GM21723 (cell line): ENCODE measurements around the gene LIMCH1.
"Not testable (repeated sequence)": the region's sequence is repeated elsewhere in the genome, so short reads cannot be mapped to it uniquely, and the experiment has no call there.

Source experiments
- ATAC-seq: cut with Tn5 transposase; IDR thresholded peaks from one replicate; pipeline ENCODE4 v1.9.1; 2021; ENCODE audit warnings: mild to moderate bottlenecking, moderate library complexity; ENCODE audit not compliant: unreplicated experiment

LIMCH1 gene

DNA sequence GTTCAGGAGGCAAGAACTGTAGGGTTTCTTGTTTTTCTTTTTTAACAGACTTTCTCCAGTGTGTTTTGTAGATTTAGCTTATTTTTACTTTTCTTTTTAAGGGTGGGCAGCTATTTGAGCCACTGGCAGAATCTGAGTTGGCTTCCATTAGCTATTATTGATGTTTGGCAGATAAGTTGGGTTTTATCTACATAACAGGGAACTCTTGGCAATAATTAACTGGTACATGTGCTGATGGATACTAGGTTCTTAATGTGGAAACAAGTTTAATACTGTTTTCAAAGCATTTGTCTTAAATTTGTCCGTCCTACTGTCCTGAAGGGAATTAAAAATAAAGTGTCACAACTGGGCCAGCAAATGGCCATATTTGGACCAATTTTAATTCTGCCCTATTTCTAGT lies 130.1 kb downstream of the LIMCH1 start:
- no peak for ATAC-seq

DNA sequence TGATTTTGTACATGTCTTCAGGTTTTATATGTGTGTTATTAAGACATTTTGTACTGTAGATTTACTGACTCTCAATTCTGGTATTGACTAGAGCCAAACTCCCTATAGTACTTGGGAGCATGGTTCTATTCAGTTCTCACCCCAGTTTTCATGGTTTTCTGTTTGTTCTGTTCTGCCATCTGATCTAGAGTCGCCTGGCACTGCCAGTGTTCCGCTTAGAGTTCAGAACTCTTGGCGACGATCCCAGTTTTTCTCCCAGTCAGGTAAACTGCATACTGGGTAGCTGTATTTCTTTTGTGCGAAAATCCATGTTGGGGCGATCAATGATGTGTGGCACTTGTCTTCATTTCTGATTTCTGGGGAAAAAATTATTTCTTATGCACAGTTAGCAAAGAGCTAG lies 132.6 kb downstream of the LIMCH1 start:
- no peak for ATAC-seq

DNA sequence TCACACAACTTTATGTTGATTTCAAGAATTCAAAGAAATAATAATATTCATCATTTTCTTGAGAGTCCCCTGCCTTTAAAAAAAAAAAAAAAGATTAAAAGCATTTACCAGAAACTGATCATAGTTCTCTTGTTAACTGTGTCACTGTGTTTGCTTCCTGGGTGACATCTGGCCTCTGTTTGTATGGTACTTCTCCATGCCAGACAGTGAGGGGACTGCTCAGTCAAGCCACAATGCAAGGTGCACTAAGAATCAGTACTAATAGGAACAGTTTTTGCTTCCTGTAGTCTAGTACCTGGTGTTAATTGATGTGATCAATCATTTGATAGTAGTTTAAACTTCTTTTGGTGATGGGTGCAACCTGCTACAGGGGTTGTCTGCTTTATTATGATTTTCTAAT lies 133.0 kb downstream of the LIMCH1 start:
- no peak for ATAC-seq

DNA sequence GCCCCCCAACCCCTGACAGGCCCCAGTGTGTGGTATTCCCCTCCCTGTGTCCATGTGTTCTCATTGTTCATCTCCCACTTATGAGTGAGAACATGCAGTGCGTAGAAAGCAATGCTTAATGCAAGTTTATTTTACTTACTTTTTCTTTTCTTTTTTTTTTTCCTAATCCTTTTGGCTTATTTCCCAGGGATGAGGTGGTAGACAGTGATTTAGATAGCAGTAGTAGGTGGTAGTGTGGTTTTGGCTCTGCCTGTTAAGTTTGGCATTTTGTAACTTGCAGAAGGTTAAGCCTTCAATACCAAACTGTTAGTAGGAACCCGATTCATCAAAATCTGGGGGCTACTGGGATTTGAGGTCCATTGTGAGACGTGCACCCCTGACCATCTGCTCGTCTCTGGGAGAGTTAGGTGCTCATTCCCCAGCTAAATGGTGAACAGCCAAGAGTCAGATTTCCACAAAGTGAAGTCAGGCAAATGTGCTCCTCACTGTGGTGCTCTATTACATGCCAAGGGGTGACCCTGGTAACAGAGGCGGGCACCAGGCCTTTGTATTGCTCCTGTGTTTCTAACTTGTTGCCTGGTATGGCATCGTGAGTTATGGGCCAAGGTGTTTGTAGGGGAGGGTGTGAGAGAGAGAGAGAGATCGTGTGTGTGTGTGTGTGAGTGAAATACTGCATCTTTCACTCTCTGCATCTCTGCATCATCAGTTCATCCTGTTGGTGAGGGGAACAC lies 140.3 kb downstream of the LIMCH1 start:
- no peak for ATAC-seq

DNA sequence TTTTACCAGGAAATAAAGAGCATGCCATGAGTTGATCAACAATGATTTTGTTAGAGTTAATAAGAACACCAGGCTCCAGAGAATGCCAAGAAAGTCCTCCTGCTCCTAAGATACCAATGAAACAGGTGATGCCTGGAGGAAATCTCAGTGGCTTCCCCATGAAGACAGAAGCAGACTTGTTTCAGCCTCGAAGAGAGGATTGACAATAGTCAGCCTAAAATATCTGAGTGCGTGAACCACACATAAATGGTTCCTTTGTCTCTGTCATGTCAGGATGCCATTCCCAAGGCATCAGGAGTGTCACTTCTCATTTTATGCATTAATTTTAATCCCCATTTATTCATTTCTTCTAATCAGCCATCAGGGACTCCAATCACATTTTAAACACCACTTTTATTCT lies 141.0 kb downstream of the LIMCH1 start:
- no peak for ATAC-seq

DNA sequence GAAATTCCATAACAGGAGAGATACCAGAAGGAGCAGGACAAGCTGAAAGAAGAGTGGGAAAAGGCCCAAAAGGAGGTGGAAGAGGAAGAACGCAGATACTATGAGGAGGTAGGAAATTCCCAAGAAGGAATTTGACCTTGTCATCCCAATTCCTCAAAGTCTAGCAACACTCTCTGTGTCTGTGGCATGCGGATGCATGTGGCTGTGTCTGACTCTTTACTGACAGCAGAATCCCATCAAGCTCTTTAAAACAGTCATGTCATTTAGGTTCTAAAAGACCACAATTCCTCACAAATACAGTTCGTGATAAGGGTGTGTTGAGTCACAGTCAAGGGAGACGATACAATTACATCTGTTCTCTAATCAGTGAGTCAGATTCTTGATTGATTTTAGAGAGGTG lies 142.0 kb downstream of the LIMCH1 start:
- no peak for ATAC-seq

DNA sequence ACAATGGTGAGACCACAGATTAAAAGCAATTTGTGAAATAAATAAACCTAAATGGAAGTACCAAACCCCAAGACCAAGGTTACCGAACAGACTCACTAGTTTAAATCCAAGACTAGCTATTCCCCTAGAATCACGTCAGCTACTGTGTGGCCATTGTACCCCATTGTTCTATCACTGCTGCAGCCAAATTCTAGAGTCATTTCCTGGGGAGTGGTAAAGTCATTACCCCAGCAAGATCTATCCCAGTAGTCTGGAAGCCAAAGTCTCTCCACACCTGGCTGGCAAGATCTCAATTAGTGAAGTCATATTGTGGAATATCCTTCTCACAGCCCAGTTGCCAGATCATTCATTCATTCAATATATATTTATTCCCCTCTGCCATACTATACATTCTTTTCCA lies 143.1 kb downstream of the LIMCH1 start:
- ATAC-seq: no peak

DNA sequence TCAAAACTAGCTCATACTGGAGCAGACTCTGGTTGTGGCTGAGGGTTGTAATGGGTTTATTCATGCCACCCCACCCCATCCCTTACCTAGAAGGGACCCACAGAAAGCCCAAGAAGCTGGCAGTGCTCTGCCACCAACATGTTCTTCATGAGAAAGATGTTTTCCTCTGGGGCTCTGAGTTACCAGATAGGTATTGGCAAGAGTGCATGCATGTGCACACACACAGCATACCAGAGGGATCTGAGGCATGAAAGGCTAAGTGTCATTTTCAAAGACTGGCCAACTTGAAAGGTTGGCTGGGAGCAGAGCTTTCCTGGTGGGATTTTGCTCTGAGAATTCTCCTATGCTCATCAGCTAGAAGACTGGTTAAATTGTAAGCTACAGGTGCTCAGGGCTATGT lies 145.4 kb downstream of the LIMCH1 start:
- ATAC-seq: no peak

DNA sequence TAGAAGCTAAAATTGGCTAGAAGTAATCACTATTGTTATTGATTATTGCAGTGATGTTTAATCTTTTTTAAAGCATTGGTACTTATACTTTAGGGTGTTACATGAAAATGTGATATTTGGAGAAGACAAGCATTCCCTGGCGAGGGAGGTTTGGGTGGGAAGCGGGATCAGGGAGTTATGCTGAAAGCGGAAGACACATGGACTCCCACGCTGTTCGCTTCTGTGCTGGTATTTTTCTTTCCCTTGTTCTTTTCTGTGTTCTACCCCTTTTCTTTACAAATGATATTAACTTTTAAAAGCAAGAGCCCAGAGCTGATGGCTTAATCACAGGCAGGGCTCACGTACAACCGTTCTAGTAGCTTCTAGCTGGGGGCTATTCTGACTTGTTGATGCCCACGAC lies 148.9 kb downstream of the LIMCH1 start:
- no peak for ATAC-seq

DNA sequence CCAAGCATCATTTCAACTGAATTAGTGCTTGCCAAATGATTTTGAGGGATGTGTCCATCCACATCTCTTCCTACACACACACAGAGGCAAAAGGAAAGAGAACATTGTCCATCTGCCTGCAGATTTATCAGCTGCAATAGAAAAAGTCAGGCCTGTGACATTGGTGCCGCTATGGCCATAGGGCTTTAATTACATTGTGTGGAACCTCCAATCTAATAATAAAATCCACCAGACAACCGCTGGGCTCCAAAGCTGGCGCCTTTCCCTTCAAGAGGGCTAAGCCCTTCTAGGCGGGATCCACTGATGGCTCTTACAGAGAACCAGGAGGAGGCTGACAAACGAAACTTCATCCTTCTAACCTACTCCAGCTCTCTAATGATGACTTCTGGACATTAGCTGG lies 150.0 kb downstream of the LIMCH1 start:
- no peak for ATAC-seq

DNA sequence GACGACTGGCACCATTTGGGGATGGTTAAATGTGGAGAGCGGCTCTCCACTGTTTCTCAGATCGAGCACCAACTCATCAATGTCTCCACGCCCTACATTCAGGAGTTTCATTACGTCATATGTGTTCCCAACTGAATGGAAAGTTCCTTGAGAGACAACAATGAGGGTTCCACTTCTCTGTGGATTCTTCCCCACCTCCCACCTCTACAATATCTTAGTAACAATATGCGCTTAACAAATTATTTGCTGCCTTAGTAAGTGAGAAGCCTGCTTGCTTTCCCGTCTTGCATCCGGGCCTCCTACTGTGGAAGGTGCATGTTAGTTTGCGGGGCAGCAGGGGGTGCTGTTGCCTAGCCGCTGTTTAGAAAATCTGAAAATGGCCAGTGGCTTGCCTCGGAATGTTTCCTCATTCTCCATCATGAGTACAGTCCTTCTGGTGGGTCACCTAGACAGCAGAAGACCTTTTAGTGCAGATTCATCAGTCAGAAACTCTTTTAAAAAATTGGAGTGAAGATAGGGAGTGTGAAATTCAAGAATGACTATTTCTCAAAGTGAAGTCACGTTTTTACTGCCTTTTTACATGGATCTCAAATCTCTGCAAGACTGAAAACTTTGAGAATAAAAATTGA lies 154.9 kb downstream of the LIMCH1 start:
- ATAC-seq: peak; percentile 86

DNA sequence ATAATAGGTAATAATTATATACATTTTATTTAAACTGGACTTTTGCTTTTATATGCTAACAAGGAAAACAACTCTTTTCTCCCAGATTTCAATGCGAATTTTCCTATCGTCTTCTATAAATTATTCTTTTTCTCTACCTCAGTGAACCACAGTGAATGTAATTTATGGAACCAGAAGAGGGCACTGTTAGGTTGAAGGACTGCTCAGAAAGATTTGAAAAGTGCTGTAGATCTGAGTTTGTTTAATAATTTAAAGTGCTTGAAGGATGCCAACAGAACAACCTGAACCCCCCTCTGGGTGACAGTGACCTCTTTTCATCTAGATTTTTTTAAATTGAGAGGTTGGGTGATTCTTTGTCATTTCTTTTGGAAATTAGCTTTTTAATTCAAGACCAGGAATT lies 155.7 kb downstream of the LIMCH1 start:
- no peak for ATAC-seq

DNA sequence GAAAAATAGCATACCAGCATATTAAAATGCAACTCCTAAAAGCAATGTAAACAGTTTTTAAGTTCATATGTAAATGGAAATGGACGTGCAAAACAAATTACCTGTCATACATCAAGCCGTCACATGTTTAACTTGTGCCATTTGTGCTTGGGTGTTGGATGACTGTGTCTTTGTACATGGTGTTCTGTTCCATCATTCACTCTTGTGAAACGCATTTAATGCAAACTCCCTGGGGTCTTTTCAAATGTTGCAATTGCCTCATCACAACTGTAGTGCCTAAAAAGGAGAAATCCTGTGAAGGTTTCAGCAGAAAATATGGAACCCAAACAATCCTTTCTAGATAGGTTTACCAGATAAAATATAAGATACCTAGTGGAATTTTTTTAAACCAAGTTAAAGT lies 158.2 kb downstream of the LIMCH1 start:
- no peak for ATAC-seq

DNA sequence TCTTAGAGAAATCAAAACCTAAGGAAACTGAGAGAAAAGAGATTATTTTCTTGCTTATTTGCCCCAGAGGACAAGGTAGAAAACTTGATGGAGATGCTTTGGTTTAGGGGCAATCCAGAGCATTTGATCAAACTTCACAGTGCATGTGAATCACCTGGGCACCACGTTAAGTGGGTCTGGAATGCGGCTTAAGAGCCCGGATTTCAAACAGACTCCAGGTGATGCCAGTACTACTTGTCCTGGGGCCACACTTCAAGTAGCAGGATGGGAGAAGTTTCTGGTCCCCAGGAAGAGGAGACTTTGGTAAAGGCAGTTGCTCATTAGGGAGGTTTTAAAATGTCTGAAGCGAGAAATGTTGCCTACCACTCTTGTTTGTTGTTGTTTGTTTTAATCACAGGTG lies 158.8 kb downstream of the LIMCH1 start:
- ATAC-seq: no peak

DNA sequence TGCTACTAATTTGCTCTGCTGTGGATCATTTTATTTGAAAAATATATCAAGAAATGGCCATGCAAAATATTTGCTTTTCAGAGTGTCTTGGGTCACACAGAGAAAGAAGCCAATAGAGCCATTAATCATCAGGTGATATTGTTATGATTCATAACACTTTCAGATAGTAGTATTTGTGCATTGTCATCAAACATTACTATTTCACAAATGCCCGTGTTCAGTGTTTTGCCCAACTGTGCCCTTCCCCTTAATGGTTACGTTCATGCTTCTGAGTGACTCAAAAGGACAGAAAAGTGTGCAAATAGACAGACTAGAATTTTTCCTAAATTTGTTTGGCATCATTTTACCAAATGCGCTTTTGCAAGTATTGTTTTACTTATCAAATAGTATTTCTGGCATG lies 164.0 kb downstream of the LIMCH1 start:
- no peak for ATAC-seq

DNA sequence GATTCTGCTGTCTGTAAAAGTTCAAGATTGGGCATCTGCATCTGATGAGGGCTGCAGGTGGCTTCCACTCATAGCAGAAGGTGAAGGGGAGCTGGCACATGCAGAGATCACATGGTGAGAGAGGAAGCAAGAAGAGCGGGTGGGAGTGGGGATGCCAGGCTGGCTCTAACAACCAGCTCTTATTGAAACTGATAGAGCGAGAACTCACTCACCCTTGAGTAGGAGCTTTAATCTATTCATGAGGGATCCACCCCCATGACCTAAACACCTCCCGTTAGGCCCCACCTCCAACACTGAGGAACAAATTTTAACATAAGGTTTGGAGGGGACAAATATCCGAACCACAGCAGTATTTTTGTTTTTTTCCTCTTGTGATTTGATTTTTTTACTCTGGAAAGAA lies 164.8 kb downstream of the LIMCH1 start:
- ATAC-seq: no peak

DNA sequence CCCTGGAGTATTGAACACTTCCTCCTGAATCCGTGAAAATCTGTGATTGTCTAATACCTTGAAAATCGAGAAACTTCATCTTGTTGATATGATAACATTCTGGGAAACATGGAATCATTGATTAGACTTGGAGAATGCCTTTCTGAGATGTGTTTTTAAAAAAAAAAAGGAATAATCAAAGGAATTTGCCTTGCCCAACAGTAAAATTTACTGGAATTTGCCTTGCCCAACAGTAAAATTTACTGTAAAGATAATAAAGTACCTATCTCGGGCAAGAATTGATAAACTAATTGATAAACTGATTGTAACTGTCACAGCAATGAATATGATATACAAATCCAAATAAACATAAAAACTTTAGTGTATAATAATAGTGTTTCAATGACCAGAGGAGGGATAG lies 165.8 kb downstream of the LIMCH1 start:
- ATAC-seq: no peak

DNA sequence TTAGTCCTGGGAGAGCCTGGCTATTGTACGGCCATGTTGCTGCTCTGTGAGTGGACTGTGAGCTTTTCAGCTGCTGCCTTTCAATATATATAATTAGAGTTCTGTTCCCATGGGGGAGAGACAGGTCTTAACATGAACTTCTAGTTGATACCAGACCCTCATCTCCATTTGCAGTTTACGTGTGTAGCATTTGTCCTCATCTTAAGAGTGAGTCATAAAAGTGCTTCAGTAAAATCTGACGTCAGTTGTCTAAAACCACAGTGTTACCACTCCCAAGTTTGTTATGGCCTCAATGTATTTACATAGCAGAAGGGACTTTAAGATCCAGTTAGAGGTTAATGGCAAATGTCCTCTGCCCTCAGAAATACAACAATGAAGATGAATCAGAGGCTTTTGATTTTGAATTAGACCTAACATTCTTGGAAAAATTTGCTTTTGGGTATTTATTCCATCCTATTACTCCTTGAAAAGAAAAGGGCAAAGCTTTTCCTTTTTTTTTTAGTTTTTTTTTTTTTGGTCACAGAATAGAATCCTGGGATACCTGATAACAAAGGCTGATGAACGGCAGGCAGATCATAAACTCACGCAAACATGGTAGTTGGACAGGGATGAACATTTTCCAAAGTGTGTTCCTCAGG lies 172.0 kb downstream of the LIMCH1 start:
- no peak for ATAC-seq

DNA sequence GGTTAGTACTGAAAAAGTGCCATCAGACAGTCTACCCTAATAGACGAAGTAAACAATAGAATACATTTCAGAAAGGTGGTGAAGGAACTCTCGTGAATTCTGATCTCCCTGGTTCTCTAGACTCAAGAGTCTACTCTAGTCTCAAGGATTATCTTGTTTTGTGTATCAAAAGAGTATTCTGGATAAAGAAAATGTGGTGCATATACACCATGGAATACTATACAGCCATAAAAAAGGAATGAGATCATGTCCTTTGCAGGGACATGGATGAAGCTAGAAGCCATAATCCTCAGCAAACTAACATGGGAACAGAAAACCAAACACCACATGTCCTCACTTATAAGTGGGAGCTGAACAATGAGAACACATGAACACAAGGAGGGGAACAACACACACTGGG lies 173.7 kb downstream of the LIMCH1 start:
- ATAC-seq: not testable (repeated sequence)

DNA sequence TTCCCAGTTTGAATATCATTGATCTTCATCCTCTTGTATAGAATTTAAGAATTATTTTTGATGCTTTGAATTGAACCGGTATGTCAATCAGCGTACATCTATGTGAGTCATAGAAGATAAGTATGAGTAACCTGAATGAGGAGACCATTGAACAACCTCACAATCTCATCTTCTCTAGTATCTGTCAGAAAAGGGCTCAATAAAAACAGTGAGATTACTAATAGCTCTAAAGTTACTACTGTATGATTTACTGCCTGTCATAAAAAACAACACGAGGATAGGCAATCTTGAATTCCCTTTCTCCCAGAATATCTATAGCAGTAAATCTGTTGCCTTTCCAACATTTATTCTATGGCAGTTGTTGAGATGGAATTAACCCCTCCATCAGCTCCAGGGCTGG lies 174.5 kb downstream of the LIMCH1 start:
- no peak for ATAC-seq

DNA sequence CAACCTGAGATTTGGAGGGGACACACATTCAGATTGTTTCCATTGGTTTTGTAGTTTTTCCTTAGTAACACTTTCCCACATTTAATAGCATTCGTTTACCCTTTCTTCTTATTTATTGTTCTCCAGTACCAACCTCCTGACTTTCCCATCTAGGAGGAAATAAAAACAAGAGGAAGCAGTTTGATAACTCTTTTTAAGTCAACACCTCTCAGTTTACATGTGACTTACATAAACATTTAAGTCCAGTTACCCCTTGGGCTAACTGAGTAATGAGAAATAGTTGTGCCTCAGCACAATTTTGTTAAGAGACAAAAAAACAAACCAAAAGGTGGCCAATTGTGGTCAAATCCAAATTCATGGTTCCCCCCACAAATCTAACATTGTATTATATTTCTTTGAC lies 175.8 kb downstream of the LIMCH1 start:
- ATAC-seq: no peak

DNA sequence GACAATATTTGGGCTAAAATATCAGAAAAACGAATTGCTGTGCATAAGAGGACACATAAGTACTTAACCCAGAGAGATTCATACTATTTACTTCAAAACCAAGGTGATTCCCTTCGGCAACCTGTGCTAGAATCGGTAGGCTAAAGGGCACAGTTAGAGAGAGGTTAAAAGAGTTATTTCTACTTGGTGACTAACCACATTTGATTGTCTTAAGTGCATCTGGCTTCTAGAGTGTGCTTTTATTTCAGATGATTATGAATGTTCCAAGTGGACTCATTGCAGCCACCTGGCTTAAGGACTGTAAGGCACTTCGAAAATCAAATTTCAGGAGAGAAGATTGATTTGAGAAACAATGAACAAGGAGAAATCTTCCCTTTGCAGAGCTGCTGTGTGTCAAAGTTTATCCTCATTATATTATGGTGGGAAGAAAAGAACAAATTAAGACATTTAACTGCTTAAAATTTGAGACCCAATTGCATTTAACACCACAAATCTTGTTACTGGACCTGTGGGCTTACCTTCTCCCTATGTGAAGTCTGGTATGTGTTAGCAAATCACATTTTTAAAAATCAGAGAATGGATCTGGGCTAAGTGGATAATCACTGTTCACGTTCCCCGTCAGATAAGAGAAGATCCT lies 176.5 kb downstream of the LIMCH1 start:
- ATAC-seq: no peak
